ENCODE results near the gene TMEM101.

- TF ChIP-seq CTCF (conservative IDR thresholded peaks at IDR 0.05; ENCODE audit: low read length) (no peak), EZH2phosphoT487 (IDR thresholded peaks at IDR 0.05; ENCODE audit: borderline replicate concordance) (no peak)
Observed at GRCh38 chr17:43984521-43984920, 30.2 kb downstream of the TMEM101 start.
